Caco-2 (cell line): ENCODE results near the gene HDAC11. TPM values are rescaled to one million over a fixed set of nuclear protein-coding genes. Genes with fewer than 3 reads are reported as not detected.

Experiments
- BruUV-seq: library from RNA; stranded (reverse); fragments of 400-500 nt; replicated peaks from 2 replicates; lab custom pipeline; 2021; lab: Mats Ljungman, UMichigan
- CTCF ChIA-PET: fragments of 300-600 bp; sonication (Branson Sonifier 250); formaldehyde crosslinking; loops from one replicate; lab custom pipeline; 2022; ENCODE audit warnings: antibody characterized with exemption; lab: Charles Lee
- POLR2A ChIA-PET: fragments of 300-600 bp; sonication (Branson Sonifier 250); formaldehyde crosslinking; loops from one replicate; lab custom pipeline; 2022; ENCODE audit warnings: antibody characterized with exemption; lab: Charles Lee
- DNase-seq, 2 experiments: peaks; one replicate each; pipeline versions ENCODE4 v3.0.0 to v3.0.0-alpha.2; 2020 to 2022
- H3K27me3 ChIP-seq: replicated peaks from 2 replicates; pipeline ENCODE4 v1.6.0; 2011; ENCODE audit warnings: low read length; ENCODE audit not compliant: control insufficient read depth, insufficient read depth
- H3K36me3 ChIP-seq: 2 replicates; pipeline ENCODE4 v1.5.1; 2011; ENCODE audit warnings: low read length; ENCODE audit not compliant: control insufficient read depth, insufficient read depth
- H3K4me1 ChIP-seq: fragments of 250-450 bp; sonication (Bioruptor Pico); 2 replicates; pipeline ENCODE4 v1.5.1; 2020; ENCODE audit warnings: mild to moderate bottlenecking
- H3K4me3 ChIP-seq: 2 replicates; pipeline ENCODE4 v1.5.1; 2011; ENCODE audit warnings: low read depth, mild to moderate bottlenecking, control low read depth, low read length
- H3K9me3 ChIP-seq: fragments of 250-450 bp; sonication (Bioruptor Pico); 2 replicates; pipeline ENCODE4 v1.5.1; 2020; ENCODE audit warnings: mild to moderate bottlenecking, moderate library complexity
- H3K27ac Mint-ChIP-seq: one replicate; pipeline ENCODE4 v1.8.0; 2022; ENCODE audit warnings: mixed read lengths; ENCODE audit not compliant: unreplicated experiment
- H3K27me3 Mint-ChIP-seq: one replicate; pipeline ENCODE4 v1.8.0; 2022; ENCODE audit warnings: mixed read lengths; ENCODE audit not compliant: insufficient read depth, unreplicated experiment
- H3K36me3 Mint-ChIP-seq: one replicate; pipeline ENCODE4 v1.8.0; 2022; ENCODE audit warnings: mild to moderate bottlenecking, mixed read lengths; ENCODE audit not compliant: insufficient read depth, unreplicated experiment
- H3K4me1 Mint-ChIP-seq: one replicate; pipeline ENCODE4 v1.8.0; 2022; ENCODE audit warnings: low read depth, mixed read lengths; ENCODE audit not compliant: unreplicated experiment
- H3K4me3 Mint-ChIP-seq: one replicate; pipeline ENCODE4 v1.8.0; 2022; ENCODE audit warnings: mild to moderate bottlenecking, moderate library complexity, mixed read lengths; ENCODE audit not compliant: unreplicated experiment
- H3K9me3 Mint-ChIP-seq: one replicate; pipeline ENCODE4 v1.8.0; 2022; ENCODE audit warnings: mixed read lengths; ENCODE audit not compliant: unreplicated experiment
- intact Hi-C: fragments of 100-400 bp; cut with micrococcal nuclease; formaldehyde crosslinking; loops from one replicate; pipeline ENCODE4 v1.10.0; 2022; ENCODE audit not compliant: unreplicated experiment
- total RNA-seq: library from RNA; stranded (reverse); gene quantifications from 2 replicates; pipeline ENCODE4 v1.2.3, GENCODE V29; 2022
- TF ChIP-seq, protein P1 (sequence below), 2 experiments: fragments of 200-600 bp in 1 of 2; IDR thresholded peaks; 1 replicate in 1 of 2; 2 replicates in 1 of 2; pipeline versions ENCODE4 v1.5.1 to v1.8.0; 2011 to 2022; ENCODE audit warnings: antibody characterized with exemption in 1 of 2, control low read depth in 1 of 2, inconsistent platforms in 1 of 2, low read depth in 1 of 2, low read length in 1 of 2, mild to moderate bottlenecking in 1 of 2, moderate library complexity in 1 of 2; ENCODE audit not compliant: insufficient read depth in 1 of 2, severe bottlenecking in 1 of 2, unreplicated experiment in 1 of 2

HDAC11 gene
- total RNA-seq, 1 experiment from 2014 or later, result 10.9 TPM

DNA sequence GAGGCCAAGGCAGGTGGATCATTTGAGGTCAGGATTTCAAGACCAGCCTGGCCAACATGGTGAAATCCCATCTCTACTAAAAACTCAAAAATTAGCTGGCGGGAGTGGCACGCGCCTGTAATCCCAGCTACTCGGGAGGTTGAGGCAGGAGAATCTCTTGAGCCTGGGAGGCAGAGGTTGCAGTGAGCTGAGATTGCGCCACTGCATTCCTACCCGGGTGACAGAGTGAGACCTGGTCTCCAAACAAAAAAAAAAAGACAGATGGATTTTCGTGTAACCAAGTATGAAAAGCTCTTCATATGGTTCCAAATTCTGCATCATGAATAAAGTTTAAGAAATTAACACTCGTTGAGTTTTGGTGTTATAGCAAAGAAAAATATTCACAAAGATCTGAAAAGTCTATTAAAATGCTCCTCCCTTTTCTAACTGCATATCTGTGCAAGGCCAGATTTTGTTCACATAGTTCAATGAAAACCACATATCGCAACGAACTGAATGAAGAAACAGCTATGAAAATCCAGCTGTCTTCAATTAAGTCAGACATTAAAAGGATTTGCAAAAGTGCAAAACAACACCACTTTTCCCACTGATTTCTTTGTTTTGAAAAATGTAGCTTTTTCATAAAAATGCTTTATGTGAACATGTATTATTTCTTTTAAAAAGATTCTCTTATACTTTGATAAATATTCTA is 45.0 kb downstream of the HDAC11 start:
- peaks cover 15% of the 10 kb centered on the region for H3K9me3 Mint-ChIP-seq
- DNase-seq, result no peak
- no TSS peak for BruUV-seq
- no peaks in the 10 kb centered on the region for H3K36me3 Mint-ChIP-seq
- Histone ChIP-seq H3K4me3 (no peak overlapping the region), H3K27me3 (no peaks in the 10 kb centered on the region), H3K9me3 (no peaks in the 10 kb centered on the region), H3K4me1 (peaks cover 9% of the 10 kb centered on the region; the same call in 1 of the 2 replicates), H3K36me3 (no peaks in the 10 kb centered on the region)
- no peak overlapping the region for H3K4me3 Mint-ChIP-seq
- ChIA-PET CTCF (interaction anchor here (0.8 to 1.3 kb wide), 3 partner anchors 31 to 132 kb away, joined by 3 read pairs; no protein-coding TSS in a partner anchor), POLR2A (interaction anchor here (0.6 kb wide), 1 partner anchor 11 kb away, joined by 3 read pairs; no protein-coding TSS in a partner anchor)
- H3K27me3 Mint-ChIP-seq, result no peaks in the 10 kb centered on the region
- no peak overlapping the region for H3K27ac Mint-ChIP-seq
- TF ChIP-seq, protein P1, sequence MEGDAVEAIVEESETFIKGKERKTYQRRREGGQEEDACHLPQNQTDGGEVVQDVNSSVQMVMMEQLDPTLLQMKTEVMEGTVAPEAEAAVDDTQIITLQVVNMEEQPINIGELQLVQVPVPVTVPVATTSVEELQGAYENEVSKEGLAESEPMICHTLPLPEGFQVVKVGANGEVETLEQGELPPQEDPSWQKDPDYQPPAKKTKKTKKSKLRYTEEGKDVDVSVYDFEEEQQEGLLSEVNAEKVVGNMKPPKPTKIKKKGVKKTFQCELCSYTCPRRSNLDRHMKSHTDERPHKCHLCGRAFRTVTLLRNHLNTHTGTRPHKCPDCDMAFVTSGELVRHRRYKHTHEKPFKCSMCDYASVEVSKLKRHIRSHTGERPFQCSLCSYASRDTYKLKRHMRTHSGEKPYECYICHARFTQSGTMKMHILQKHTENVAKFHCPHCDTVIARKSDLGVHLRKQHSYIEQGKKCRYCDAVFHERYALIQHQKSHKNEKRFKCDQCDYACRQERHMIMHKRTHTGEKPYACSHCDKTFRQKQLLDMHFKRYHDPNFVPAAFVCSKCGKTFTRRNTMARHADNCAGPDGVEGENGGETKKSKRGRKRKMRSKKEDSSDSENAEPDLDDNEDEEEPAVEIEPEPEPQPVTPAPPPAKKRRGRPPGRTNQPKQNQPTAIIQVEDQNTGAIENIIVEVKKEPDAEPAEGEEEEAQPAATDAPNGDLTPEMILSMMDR (IDR thresholded peaks at IDR 0.05; ENCODE audit: insufficient read depth in 1 of 2, low read depth in 1 of 2, low read length in 1 of 2, severe bottlenecking in 1 of 2, unreplicated experiment in 1 of 2), result no peak
- peaks cover 12% of the 10 kb centered on the region for H3K4me1 Mint-ChIP-seq
- intact Hi-C loops, result no loop called here

DNA sequence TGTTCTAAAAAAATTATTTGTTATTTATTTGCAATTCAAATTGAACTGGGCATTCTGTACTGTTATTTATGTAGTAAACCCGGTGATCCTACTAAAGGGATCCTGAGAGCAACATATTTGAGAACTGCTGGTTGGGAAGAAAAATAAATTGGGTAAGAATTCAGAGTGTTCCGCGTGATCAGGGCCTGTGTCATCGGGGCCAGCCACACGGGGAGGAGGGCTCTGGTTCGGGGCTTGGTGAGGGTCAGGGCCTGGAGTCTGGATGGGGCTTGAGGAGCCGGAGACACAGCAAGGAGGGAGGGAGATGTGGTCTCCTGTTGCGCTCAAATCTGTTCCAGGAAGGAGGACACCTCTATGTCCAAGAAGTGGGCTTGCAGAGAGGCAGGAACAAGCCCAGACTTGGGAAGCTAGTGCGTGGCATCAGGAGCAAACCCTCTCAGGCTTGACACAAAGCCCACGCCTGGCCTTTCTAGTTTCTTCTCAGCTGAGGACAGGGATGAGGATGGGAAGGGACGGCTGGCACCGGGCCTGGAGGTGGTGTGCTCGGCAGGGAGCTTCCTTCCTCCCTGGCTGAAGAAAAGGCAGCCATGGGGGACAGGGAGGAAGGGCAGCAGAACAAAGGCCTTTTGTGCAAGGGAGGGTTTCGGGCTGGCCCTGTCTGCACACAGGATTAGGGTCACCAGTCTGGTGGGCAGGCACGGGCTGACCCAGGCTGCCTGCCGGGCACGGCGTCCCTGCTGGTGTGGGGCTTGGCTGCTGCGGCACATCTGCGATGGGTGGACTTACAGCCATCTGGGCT is 45.9 kb downstream of the HDAC11 start:
- peaks cover 12% of the 10 kb centered on the region for H3K4me1 Mint-ChIP-seq

DNA sequence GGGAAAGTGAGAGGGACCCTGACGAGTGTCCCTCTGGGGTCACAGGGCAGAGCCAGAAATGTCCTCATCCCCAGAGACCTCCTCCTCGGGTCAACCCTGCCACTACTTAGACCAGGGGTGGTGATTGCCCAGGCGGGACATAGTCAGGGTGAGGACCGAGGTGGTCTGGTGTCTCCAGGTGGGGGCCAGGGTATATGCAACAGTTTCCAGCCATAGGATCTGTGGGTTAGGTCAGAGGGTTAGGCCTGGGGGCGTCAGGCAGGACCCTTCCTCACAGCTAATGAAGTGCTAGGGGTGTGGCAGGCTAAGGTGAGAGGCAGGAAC is 46.5 kb downstream of the HDAC11 start:
- Histone ChIP-seq H3K4me3 (no peak overlapping the region), H3K36me3 (no peaks in the 10 kb centered on the region), H3K9me3 (no peaks in the 10 kb centered on the region), H3K27me3 (no peaks in the 10 kb centered on the region), H3K4me1 (peaks cover 9% of the 10 kb centered on the region; the same call in 1 of the 2 replicates)
- H3K9me3 Mint-ChIP-seq, result peaks cover 15% of the 10 kb centered on the region
- peaks cover 12% of the 10 kb centered on the region for H3K4me1 Mint-ChIP-seq
- H3K36me3 Mint-ChIP-seq, result no peaks in the 10 kb centered on the region
- ChIA-PET CTCF (no interaction called here), POLR2A (no interaction called here)
- TF ChIP-seq, protein P1 (IDR thresholded peaks at IDR 0.05; ENCODE audit: insufficient read depth in 1 of 2, low read depth in 1 of 2, low read length in 1 of 2, severe bottlenecking in 1 of 2, unreplicated experiment in 1 of 2), result no peak
- no peak overlapping the region for H3K27ac Mint-ChIP-seq
- BruUV-seq, result no TSS peak
- no peak for DNase-seq
- intact Hi-C loops, result no loop called here
- no peaks in the 10 kb centered on the region for H3K27me3 Mint-ChIP-seq
- H3K4me3 Mint-ChIP-seq, result no peak overlapping the region

More for the DNA sequence above, 45.9 kb downstream of the HDAC11 start:
- no peak for DNase-seq
- ChIA-PET CTCF (interaction anchor here (1.2 to 1.3 kb wide), 2 partner anchors 32 to 124 kb away, joined by 3 read pairs; no protein-coding TSS in a partner anchor), POLR2A (no interaction called here)
- H3K9me3 Mint-ChIP-seq, result peaks cover 15% of the 10 kb centered on the region
- no peak overlapping the region for H3K4me3 Mint-ChIP-seq
- BruUV-seq, result no TSS peak
- Histone ChIP-seq H3K9me3 (no peaks in the 10 kb centered on the region), H3K36me3 (no peaks in the 10 kb centered on the region), H3K4me1 (peaks cover 9% of the 10 kb centered on the region; the same call in 1 of the 2 replicates), H3K4me3 (no peak overlapping the region), H3K27me3 (no peaks in the 10 kb centered on the region)
- intact Hi-C loops, result no loop called here
- H3K36me3 Mint-ChIP-seq, result no peaks in the 10 kb centered on the region
- no peak overlapping the region for H3K27ac Mint-ChIP-seq
- TF ChIP-seq, protein P1 (IDR thresholded peaks at IDR 0.05; ENCODE audit: insufficient read depth in 1 of 2, low read depth in 1 of 2, low read length in 1 of 2, severe bottlenecking in 1 of 2, unreplicated experiment in 1 of 2), result no peak
- no peaks in the 10 kb centered on the region for H3K27me3 Mint-ChIP-seq
